ENCODE results near the gene RMND1.
"Not testable (repeated sequence)": the region's sequence is repeated elsewhere in the genome, so short reads cannot be mapped to it uniquely, and the experiment has no call there.

The RMND1 gene

GRCh38 chr6:151452750-151453427 is 963 bp upstream of the RMND1 start:
- no peak for DNase-seq (ENCODE audit: low read depth)

GRCh38 chr6:151451417-151451949 is 443 bp downstream of the RMND1 start:
- DNase-seq (ENCODE audit: low read depth) = no peak

GRCh38 chr6:151450928-151451327 is 998 bp downstream of the RMND1 start:
- not testable (repeated sequence) for DNase-seq (ENCODE audit: low read depth)

GRCh38 chr6:151448623-151449022 is 3.3 kb downstream of the RMND1 start:
- no peak for DNase-seq (ENCODE audit: low read depth)

- no peak for DNase-seq (ENCODE audit: low read depth)
These were observed 4.7 kb downstream of the RMND1 start for GRCh38 chr6:151447237-151447636.

- DNase-seq (ENCODE audit: low read depth) = no peak
These were observed 6.4 kb downstream of the RMND1 start for GRCh38 chr6:151445482-151445881.

- DNase-seq (ENCODE audit: low read depth) = no peak
These were observed 7.9 kb downstream of the RMND1 start for GRCh38 chr6:151443911-151444621.

- DNase-seq (ENCODE audit: low read depth) = no peak
These were observed 8.5 kb downstream of the RMND1 start for GRCh38 chr6:151443454-151443853.

GRCh38 chr6:151442371-151442770 is 9.6 kb downstream of the RMND1 start:
- no peak for DNase-seq (ENCODE audit: low read depth)

GRCh38 chr6:151441390-151442166 is 10.3 kb downstream of the RMND1 start:
- no peak for DNase-seq (ENCODE audit: low read depth)

GRCh38 chr6:151440930-151441329 is 11.0 kb downstream of the RMND1 start:
- no peak for DNase-seq (ENCODE audit: low read depth)

GRCh38 chr6:151440498-151440897 is 11.4 kb downstream of the RMND1 start:
- no peak for DNase-seq (ENCODE audit: low read depth)

- no peak for DNase-seq (ENCODE audit: low read depth)
These were observed 14.5 kb downstream of the RMND1 start for GRCh38 chr6:151437401-151437800.

- DNase-seq (ENCODE audit: low read depth) = no peak
These were observed 15.1 kb downstream of the RMND1 start for GRCh38 chr6:151436802-151437201.

- DNase-seq (ENCODE audit: low read depth) = no peak
These were observed 15.6 kb downstream of the RMND1 start for GRCh38 chr6:151436300-151436699.

- no peak for DNase-seq (ENCODE audit: low read depth)
These were observed 17.6 kb downstream of the RMND1 start for GRCh38 chr6:151434369-151434768.

GRCh38 chr6:151432651-151433050 is 19.3 kb downstream of the RMND1 start:
- DNase-seq (ENCODE audit: low read depth) = no peak

GRCh38 chr6:151431337-151431736 is 20.6 kb downstream of the RMND1 start:
- no peak for DNase-seq (ENCODE audit: low read depth)

GRCh38 chr6:151430886-151431285 is 21.0 kb downstream of the RMND1 start:
- DNase-seq (ENCODE audit: low read depth) = no peak

- DNase-seq (ENCODE audit: low read depth) = no peak
These were observed 23.7 kb downstream of the RMND1 start for GRCh38 chr6:151428093-151428735.

- DNase-seq (ENCODE audit: low read depth) = no peak
These were observed 26.4 kb downstream of the RMND1 start for GRCh38 chr6:151425561-151425960.

GRCh38 chr6:151422981-151423380 is 28.9 kb downstream of the RMND1 start:
- DNase-seq (ENCODE audit: low read depth) = no peak

All from stimulated activated CD8-positive, alpha-beta memory T cell treated with anti-CD3 and anti-CD28 coated beads, Interleukin-7, amount 100 ng/mL, for 24 hours (primary cell).